ENCODE measurements around the gene ALDH3B1.
"Not testable (repeated sequence)": the region's sequence is repeated elsewhere in the genome, so short reads cannot be mapped to it uniquely, and the experiment has no call there.

The ALDH3B1 gene

GRCh38 chr11:68010090-68011041 is at the start of gene ALDH3B1:
TSS of gene ALDH3B1 (plus strand) at chr11:68010327. CDS start at chr11:68015298, 4,971 bp downstream.
- DNase-seq (ENCODE audit: low read depth in 2 of 2) = no peak

- DNase-seq (ENCODE audit: low read depth in 2 of 2) = not testable (repeated sequence)
Measured at GRCh38 chr11:67963217-67963616, 46.9 kb upstream of the ALDH3B1 start.

- not testable (repeated sequence) for DNase-seq (ENCODE audit: low read depth in 2 of 2)
Measured at GRCh38 chr11:67963879-67964278, 46.2 kb upstream of the ALDH3B1 start.

GRCh38 chr11:67964746-67965145 is 45.4 kb upstream of the ALDH3B1 start:
- not testable (repeated sequence) for DNase-seq (ENCODE audit: low read depth in 2 of 2)

GRCh38 chr11:67965830-67966348 is 44.2 kb upstream of the ALDH3B1 start:
- DNase-seq (ENCODE audit: low read depth in 2 of 2) = not testable (repeated sequence)

- DNase-seq (ENCODE audit: low read depth in 2 of 2) = not testable (repeated sequence)
Measured at GRCh38 chr11:67974746-67975145, 35.4 kb upstream of the ALDH3B1 start.

GRCh38 chr11:67978766-67979418 is 31.2 kb upstream of the ALDH3B1 start:
- not testable (repeated sequence) for DNase-seq (ENCODE audit: low read depth in 2 of 2)

- not testable (repeated sequence) for DNase-seq (ENCODE audit: low read depth in 2 of 2)
Measured at GRCh38 chr11:67981226-67981625, 28.9 kb upstream of the ALDH3B1 start.

GRCh38 chr11:67982255-67982857 is 27.8 kb upstream of the ALDH3B1 start:
- not testable (repeated sequence) for DNase-seq (ENCODE audit: low read depth in 2 of 2)

- no peak for DNase-seq (ENCODE audit: low read depth in 2 of 2)
Measured at GRCh38 chr11:67983951-67984350, 26.2 kb upstream of the ALDH3B1 start.

GRCh38 chr11:67985302-67985701 is 24.8 kb upstream of the ALDH3B1 start:
- DNase-seq (ENCODE audit: low read depth in 2 of 2) = not testable (repeated sequence)

GRCh38 chr11:67990546-67991346 is 19.4 kb upstream of the ALDH3B1 start:
- DNase-seq (ENCODE audit: low read depth in 2 of 2) = not testable (repeated sequence)

- DNase-seq (ENCODE audit: low read depth in 2 of 2) = not testable (repeated sequence)
Measured at GRCh38 chr11:67991347-67992121, 18.6 kb upstream of the ALDH3B1 start.

- not testable (repeated sequence) for DNase-seq (ENCODE audit: low read depth in 2 of 2)
Measured at GRCh38 chr11:67993821-67994220, 16.3 kb upstream of the ALDH3B1 start.

- DNase-seq (ENCODE audit: low read depth in 2 of 2) = not testable (repeated sequence)
Measured at GRCh38 chr11:67994387-67994786, 15.7 kb upstream of the ALDH3B1 start.

- not testable (repeated sequence) for DNase-seq (ENCODE audit: low read depth in 2 of 2)
Measured at GRCh38 chr11:67995129-67995528, 15.0 kb upstream of the ALDH3B1 start.

GRCh38 chr11:67995579-67995978 is 14.5 kb upstream of the ALDH3B1 start:
- DNase-seq (ENCODE audit: low read depth in 2 of 2) = not testable (repeated sequence)

GRCh38 chr11:67996051-67996450 is 14.1 kb upstream of the ALDH3B1 start:
- no peak for DNase-seq (ENCODE audit: low read depth in 2 of 2)

GRCh38 chr11:67996622-67997474 is 13.3 kb upstream of the ALDH3B1 start:
- DNase-seq (ENCODE audit: low read depth in 2 of 2) = no peak
